Kidney glomerular epithelial cell (primary cell): ENCODE results near the gene SLU7.

Experiments used
- DNase-seq: peaks from one replicate; lab custom pipeline; 2025; lab: John Stamatoyannopoulos, UW

Gene SLU7

GRCh38 chr5:160419458-160420330 lies 813 bp upstream of the SLU7 start:
- no peak for DNase-seq

DNA sequence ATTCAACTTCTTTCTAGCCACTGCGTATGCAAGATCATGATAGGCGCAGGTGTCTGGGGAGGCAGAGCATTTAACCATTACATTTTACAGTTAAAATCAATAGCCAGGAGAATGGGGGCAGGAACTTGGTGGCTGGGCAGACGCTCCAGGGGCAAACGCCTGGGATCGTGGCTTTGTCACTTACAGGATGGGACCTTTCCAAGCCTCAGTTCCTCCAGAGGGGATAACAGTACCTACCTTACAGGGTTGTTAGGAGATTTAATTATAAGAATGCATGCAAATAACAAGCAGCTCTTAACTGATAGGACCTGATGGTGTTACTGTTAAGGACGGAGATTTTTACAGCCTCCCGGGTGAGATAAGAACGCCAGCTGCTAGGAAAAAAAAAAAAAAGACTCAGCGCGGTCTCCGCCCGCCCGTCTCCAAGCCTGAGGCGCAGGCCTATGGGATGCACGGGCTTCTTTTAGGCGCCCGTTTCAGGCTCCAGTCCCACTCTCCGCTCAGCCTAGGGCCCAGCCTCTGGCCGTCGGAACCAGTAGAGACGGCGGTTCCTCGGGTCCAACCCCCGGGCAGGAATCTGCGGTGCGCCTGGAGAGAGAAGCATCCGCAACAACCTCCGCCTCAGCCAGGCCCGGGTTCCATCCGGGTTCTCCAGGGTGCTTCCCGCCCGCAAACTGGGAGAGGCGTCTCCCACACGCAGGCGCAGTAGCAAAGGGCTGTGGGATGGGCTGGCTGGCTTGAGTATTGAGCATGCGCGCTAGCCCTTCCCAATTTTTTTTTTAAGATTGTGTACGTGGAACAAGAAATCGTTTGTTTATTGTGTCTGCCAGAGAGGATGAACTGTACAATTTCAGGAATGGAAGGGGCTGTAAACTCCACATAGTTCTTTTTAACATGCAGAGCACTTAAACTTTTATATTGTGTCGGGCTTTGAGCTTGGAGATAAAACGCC lies 19.2 kb downstream of the SLU7 start, which contains the start of gene FAM200C:
Gene FAM200C, minus strand, starts transcription at position 653 of the 952 bp plus-strand sequence. CDS start 4,564 bp downstream, outside the sequence.
- peak; percentile 90 for DNase-seq

GRCh38 chr5:160398806-160399205 lies 20.1 kb downstream of the SLU7 start:
- no peak for DNase-seq

- DNase-seq = no peak
Observed at GRCh38 chr5:160397492-160397891, 21.4 kb downstream of the SLU7 start.

GRCh38 chr5:160395111-160395510 lies 23.8 kb downstream of the SLU7 start:
- no peak for DNase-seq

GRCh38 chr5:160390787-160391696 lies 27.8 kb downstream of the SLU7 start:
- DNase-seq = peak; percentile 4

GRCh38 chr5:160387445-160387844 lies 31.4 kb downstream of the SLU7 start:
- no peak for DNase-seq

DNA sequence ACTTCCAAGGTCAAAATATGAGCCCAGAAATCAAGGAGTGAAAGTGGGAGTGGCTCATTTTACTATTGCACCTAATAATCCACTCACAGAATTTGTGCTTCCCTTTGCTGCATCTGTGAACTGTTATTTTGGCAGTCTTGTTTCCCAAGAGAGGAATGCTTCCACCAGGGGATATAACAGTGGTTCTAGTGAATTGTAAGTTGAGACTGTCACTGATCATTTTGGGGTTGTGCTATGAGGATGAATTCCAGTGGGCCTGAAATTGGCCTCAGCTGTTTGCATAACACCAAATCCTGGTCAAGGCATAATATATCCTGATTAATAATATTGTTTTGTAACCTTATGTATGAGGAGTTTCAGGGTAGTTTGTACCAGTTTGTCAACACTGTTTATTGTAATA lies 33.4 kb downstream of the SLU7 start:
- no peak for DNase-seq

DNA sequence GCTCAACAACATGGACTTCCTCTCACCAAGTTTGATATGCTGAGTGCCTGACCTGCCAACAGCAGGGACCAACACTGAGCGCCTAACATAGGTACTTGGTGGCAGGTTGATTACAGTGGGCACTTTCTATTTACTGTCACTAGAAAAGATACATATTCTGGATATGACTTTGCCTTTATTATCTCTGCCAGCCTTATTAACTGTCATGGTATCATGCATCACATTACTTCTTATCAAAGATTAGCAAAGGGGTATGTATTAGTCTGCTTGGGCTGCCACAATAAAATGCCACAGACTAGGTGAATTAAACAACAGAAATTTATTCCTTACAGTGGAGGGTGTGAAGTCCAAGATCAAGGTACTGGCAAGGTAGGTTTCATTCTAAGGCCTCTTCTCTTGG lies 34.2 kb downstream of the SLU7 start:
- no peak for DNase-seq

GRCh38 chr5:160382346-160382745 lies 36.5 kb downstream of the SLU7 start:
- DNase-seq = no peak

GRCh38 chr5:160380041-160380440 lies 38.8 kb downstream of the SLU7 start:
- DNase-seq = no peak

- no peak for DNase-seq
Observed at GRCh38 chr5:160379511-160379910, 39.4 kb downstream of the SLU7 start.

DNA sequence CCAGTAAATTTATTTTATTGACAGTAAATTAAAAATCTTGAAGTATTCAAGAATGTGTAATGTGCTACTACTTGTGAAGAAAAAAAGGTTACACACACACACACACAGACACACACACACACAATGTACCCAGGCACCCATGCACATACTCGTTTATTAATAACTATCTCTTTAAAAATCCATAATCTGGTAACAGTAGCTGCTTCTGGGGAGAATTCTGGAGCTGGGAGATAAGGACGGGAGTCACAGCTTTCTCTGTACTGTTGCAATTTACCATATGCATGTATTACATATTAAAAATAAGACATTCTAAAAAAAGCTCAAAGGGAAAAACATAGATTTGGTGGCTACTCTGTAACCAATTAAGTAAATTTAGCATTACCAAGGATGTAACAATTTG lies 40.6 kb downstream of the SLU7 start:
- no peak for DNase-seq

GRCh38 chr5:160377651-160378050 lies 41.2 kb downstream of the SLU7 start:
- DNase-seq = no peak

DNA sequence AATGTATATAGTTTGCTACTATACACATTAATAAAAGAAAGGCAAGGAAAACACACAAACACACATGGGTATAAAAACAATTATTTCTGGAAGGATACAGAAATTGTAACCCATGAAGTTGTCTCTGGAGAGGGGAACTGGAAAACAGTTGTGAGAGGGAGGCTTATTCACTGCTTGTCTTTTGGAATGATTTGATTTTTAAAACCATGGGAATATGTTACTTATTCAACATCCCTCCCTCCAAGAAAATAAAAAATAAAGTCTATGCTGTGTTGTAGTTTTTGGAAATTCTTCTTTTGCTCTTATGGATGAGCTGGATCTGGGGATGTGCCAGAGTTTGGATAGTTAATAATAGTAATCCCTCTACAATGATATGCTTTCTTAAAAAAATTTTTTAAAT lies 42.5 kb downstream of the SLU7 start:
- no peak for DNase-seq

GRCh38 chr5:160375701-160376100 lies 43.2 kb downstream of the SLU7 start:
- no peak for DNase-seq

DNA sequence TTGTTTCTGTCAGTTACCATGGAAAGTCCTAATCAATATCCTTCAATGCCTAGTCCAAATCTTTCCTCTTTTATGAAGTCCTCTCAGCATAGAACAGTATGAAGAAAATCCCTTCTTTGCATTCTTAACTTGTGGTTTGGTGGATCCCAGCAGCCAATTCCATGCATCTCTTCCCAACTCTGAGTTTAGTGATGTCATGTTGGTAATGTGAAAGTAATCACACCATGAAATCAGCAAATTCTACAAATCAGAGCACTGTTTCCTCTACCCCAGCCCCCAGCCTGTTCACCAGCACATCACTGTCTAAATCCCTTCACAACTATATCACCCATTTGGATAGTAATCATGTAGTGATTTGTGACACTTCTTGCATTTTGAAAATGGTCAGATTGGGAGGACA lies 43.7 kb downstream of the SLU7 start:
- no peak for DNase-seq

GRCh38 chr5:160371294-160371693 lies 47.6 kb downstream of the SLU7 start:
- DNase-seq = no peak

GRCh38 chr5:160370713-160371034 lies 48.2 kb downstream of the SLU7 start:
- no peak for DNase-seq

DNA sequence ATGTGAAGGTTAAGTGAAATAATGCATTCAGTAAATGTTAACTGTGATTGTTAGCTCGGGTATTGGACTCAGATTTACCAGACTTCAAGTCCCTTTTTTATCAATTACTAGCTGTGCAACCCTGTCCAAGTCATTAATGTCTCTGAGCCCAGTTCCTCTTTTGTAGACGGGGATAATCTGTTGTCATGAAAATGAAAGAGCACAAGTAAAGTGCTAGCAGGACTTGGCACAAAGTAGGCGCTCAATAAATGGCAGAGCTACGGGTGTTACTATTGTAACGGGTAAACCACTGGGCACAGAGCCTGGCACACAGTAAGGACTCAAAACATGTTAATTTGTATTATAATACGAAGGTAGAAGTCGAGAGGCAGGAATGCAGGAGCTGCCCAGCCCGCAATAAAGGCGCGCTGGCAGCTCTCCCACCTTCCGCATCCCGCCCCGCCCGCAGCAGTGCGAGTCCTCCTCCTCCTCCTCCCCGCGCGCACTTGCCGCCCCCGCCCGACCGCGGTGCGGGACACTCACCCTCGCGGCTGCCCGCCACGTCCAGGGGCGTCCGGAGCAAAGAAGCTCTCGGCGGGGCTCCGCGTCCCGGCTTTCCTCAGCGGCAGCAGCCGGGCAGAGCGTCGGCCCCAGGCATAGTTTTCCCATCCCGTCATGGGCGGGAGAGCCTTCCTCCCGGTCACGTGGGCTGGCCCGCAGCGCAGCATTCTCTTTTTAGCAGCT lies 48.7 kb downstream of the SLU7 start, which contains the start of gene C1QTNF2:
Gene C1QTNF2, minus strand, starts transcription at position 637 of the 723 bp plus-strand sequence. CDS start 15,615 bp downstream, outside the sequence.
- peak; percentile 24 for DNase-seq

- no peak for DNase-seq
Observed at GRCh38 chr5:160367885-160368284, 51.0 kb downstream of the SLU7 start.
